ENCODE measurements around the gene MADD.

MADD gene

GRCh38 chr11:47378010-47378835 lies 108.3 kb downstream of the MADD start, which contains the start of gene SPI1:
TSS of gene SPI1 (minus strand) at chr11:47378547. CDS start at chr11:47378353, 194 bp downstream.
- no peak for DNase-seq (ENCODE audit: extremely low read depth in 1 of 2, low read depth in 1 of 2)

- DNase-seq (ENCODE audit: extremely low read depth in 1 of 2, low read depth in 1 of 2), result no peak
Observed at GRCh38 chr11:47378836-47379170, 108.9 kb downstream of the MADD start.

GRCh38 chr11:47379317-47379716 lies 109.4 kb downstream of the MADD start:
- no peak for DNase-seq (ENCODE audit: extremely low read depth in 1 of 2, low read depth in 1 of 2)
